Astrocyte (in vitro differentiated cells and primary cell): Measurements from ENCODE around the gene ST8SIA6.

ENCODE experiments used
- EZH2 ChIP-seq: IDR thresholded peaks from 2 replicates; pipeline ENCODE4 v1.6.1; 2012; ENCODE audit warnings: mild to moderate bottlenecking, low read length, inconsistent platforms; ENCODE audit not compliant: insufficient read depth
- TF ChIP-seq, protein P1 (sequence below): IDR thresholded peaks from 2 replicates; pipeline ENCODE4 v1.5.1; 2011; ENCODE audit warnings: low read depth, mild to moderate bottlenecking, inconsistent platforms, low read length, moderate library complexity; ENCODE audit not compliant: insufficient read depth

DNA sequence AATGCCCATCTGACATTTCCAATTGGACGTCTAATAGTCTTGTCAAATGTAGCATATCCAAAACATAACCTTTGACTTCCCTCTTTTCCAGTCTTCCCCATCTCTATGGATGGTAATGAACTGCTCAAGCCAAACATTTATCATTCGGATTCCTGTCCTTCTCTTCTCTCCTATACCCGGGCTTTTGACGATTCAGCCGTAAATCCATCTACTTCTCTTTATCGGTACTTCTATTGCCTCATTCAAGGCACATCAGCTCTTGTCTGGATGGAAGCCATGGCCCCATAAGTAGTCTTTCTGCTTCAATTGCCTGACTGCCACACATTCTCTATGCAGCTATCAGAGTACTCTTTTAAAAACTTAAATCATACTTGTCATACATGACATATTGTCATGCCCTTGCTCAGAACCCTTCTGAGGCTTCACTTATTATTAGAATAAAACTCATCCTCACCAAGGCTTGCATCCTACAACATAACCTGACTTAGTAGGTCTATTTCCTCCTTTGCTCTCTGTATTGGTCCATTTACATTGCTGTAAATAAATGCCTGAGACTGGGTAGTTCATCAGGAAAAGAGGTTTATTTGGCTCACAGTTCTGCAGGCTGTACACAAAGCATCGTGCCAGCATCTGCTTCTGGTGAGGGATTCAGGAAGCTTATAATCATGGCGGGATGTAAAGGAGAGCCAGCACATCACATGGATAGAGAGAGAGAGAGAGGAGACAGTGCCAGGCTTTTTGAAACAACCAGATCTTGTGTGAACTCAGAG is 37.8 kb downstream of the ST8SIA6 start:
- TF ChIP-seq, protein P1, sequence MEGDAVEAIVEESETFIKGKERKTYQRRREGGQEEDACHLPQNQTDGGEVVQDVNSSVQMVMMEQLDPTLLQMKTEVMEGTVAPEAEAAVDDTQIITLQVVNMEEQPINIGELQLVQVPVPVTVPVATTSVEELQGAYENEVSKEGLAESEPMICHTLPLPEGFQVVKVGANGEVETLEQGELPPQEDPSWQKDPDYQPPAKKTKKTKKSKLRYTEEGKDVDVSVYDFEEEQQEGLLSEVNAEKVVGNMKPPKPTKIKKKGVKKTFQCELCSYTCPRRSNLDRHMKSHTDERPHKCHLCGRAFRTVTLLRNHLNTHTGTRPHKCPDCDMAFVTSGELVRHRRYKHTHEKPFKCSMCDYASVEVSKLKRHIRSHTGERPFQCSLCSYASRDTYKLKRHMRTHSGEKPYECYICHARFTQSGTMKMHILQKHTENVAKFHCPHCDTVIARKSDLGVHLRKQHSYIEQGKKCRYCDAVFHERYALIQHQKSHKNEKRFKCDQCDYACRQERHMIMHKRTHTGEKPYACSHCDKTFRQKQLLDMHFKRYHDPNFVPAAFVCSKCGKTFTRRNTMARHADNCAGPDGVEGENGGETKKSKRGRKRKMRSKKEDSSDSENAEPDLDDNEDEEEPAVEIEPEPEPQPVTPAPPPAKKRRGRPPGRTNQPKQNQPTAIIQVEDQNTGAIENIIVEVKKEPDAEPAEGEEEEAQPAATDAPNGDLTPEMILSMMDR = no peak
- TF ChIP-seq EZH2 = no peak
